GM23338 (cell line): ENCODE measurements around the gene MCC. TPM values are rescaled to one million over a fixed set of nuclear protein-coding genes. Genes with fewer than 3 reads are reported as not detected.

ENCODE experiments used
- ATAC-seq: fragments of 200-7000 bp; cut with Tn5 transposase; 3 replicates; pipeline ENCODE4 v1.9.1; 2020
- DNase-seq: peaks from one replicate; pipeline ENCODE4 v3.0.0-alpha.2; 2015; ENCODE audit warnings: low spot score
- H2AFZ ChIP-seq: fragments of 200-600 bp; sonication (generic); 2 replicates; pipeline ENCODE4 v1.8.0; 2016; ENCODE audit warnings: antibody characterized with exemption, mild to moderate bottlenecking, moderate library complexity
- H3F3A ChIP-seq: fragments of 200-600 bp; sonication (generic); replicated peaks from 2 replicates; pipeline ENCODE4 v1.8.0; 2017; ENCODE audit warnings: antibody characterized with exemption, mixed run types, low read depth
- H3K27ac ChIP-seq: fragments of 200-600 bp; sonication (generic); 2 replicates; pipeline ENCODE4 v1.6.1; 2016; ENCODE audit warnings: low read depth
- H3K27me3 ChIP-seq: fragments of 200-600 bp; sonication (generic); 2 replicates; pipeline ENCODE4 v1.8.0; 2016; ENCODE audit warnings: mild to moderate bottlenecking, mixed run types, moderate library complexity; ENCODE audit not compliant: insufficient read depth
- H3K36me3 ChIP-seq: fragments of 200-600 bp; sonication (generic); 2 replicates; pipeline ENCODE4 v1.8.0; 2016; ENCODE audit warnings: mild to moderate bottlenecking; ENCODE audit not compliant: insufficient read depth
- H3K4me1 ChIP-seq: fragments of 200-600 bp; sonication (generic); 2 replicates; pipeline ENCODE4 v1.8.0; 2016; ENCODE audit warnings: mild to moderate bottlenecking, moderate library complexity; ENCODE audit not compliant: insufficient read depth
- H3K4me2 ChIP-seq: fragments of 200-600 bp; sonication (generic); 2 replicates; pipeline ENCODE4 v1.7.1; 2017; ENCODE audit warnings: mixed run types
- H3K4me3 ChIP-seq: fragments of 200-600 bp; sonication (generic); 2 replicates; pipeline ENCODE4 v1.6.1; 2016; ENCODE audit warnings: mixed run types
- H3K79me2 ChIP-seq: fragments of 200-600 bp; sonication (generic); replicated peaks from 2 replicates; pipeline ENCODE4 v1.8.0; 2017; ENCODE audit warnings: mild to moderate bottlenecking; ENCODE audit not compliant: insufficient read depth
- H3K9me2 ChIP-seq: fragments of 200-600 bp; sonication (generic); 2 replicates; pipeline ENCODE4 v1.8.0; 2017; ENCODE audit not compliant: insufficient read depth
- H4K20me1 ChIP-seq: fragments of 200-600 bp; sonication (generic); replicated peaks from 2 replicates; pipeline ENCODE4 v1.8.0; 2017; ENCODE audit warnings: mild to moderate bottlenecking; ENCODE audit not compliant: insufficient read depth
- H3K27ac Mint-ChIP-seq: 2 replicates; pipeline ENCODE4 v1.8.0; 2020; ENCODE audit warnings: inconsistent platforms, mild to moderate bottlenecking, moderate library complexity, mixed read lengths
- H3K27me3 Mint-ChIP-seq: 3 replicates; pipeline ENCODE4 v1.8.0; 2022; ENCODE audit warnings: low read depth, mild to moderate bottlenecking, moderate library complexity, mixed read lengths, inconsistent platforms; ENCODE audit not compliant: insufficient read depth, poor library complexity
- H3K36me3 Mint-ChIP-seq: 3 replicates; pipeline ENCODE4 v1.8.0; 2021; ENCODE audit warnings: low read depth, mild to moderate bottlenecking, inconsistent platforms, moderate library complexity, mixed read lengths
- H3K4me1 Mint-ChIP-seq: 3 replicates; pipeline ENCODE4 v1.8.0; 2020; ENCODE audit warnings: mild to moderate bottlenecking, inconsistent platforms, mixed read lengths
- H3K4me3 Mint-ChIP-seq: 3 replicates; pipeline ENCODE4 v1.8.0; 2021; ENCODE audit warnings: moderate library complexity, mild to moderate bottlenecking, inconsistent platforms, mixed read lengths
- H3K9me3 Mint-ChIP-seq: 3 replicates; pipeline ENCODE4 v1.8.0; 2020; ENCODE audit warnings: moderate library complexity, mild to moderate bottlenecking, inconsistent platforms, mixed read lengths
- EZH2 ChIP-seq: fragments of 200-600 bp; sonication (generic); IDR thresholded peaks from one replicate; pipeline ENCODE4 v1.8.0; 2017; ENCODE audit warnings: antibody characterized with exemption, mild to moderate bottlenecking, low read depth; ENCODE audit not compliant: unreplicated experiment
- EZH2phosphoT487 ChIP-seq: fragments of 200-600 bp; sonication (generic); IDR thresholded peaks from one replicate; pipeline ENCODE4 v1.8.1; 2018; ENCODE audit warnings: antibody characterized with exemption; ENCODE audit not compliant: unreplicated experiment
- NANOG ChIP-seq: IDR thresholded peaks from 2 replicates; pipeline ENCODE4 v1.6.1; 2016; ENCODE audit warnings: antibody characterized with exemption, borderline replicate concordance
- POLR2AphosphoS5 ChIP-seq: IDR thresholded peaks from 2 replicates; pipeline ENCODE4 v1.6.1; 2016; ENCODE audit warnings: antibody characterized with exemption, low read depth
- STAT1 ChIP-seq: IDR thresholded peaks from one replicate; pipeline ENCODE4 v1.6.1; 2016; ENCODE audit warnings: antibody characterized with exemption; ENCODE audit not compliant: unreplicated experiment
- ZNF331 ChIP-seq: fragments of 250-450 bp; sonication (Bioruptor Pico); IDR thresholded peaks from 2 replicates; pipeline ENCODE4 v1.5.0; 2020; ENCODE audit warnings: low read depth, mild to moderate bottlenecking, moderate library complexity
- polyA plus RNA-seq: library from polyadenylated mRNA; unstranded; fragments of >200 nt; fragmentation: Nextera tagmentation; extraction: Ambion mirVana; gene quantifications from 2 replicates; pipeline ENCODE4 v1.2.1, GENCODE V29; 2016
- total RNA-seq: library from RNA; depleted of rRNA; stranded (reverse); fragments of >200 nt; shearing (Covaris generic); gene quantifications from 2 replicates; pipeline ENCODE4 v1.2.3, GENCODE V29; 2014
- TF ChIP-seq, protein P1 (sequence below), 2 experiments: fragments of 200-600 bp in 1 of 2; sonication (generic) in 1 of 2; conservative IDR thresholded peaks; 2 replicates each; pipeline versions ENCODE4 v1.5.1 to v1.6.1; 2016 to 2017; ENCODE audit warnings: antibody characterized with exemption in 2 of 2, low read depth in 2 of 2, mild to moderate bottlenecking in 2 of 2, moderate library complexity in 1 of 2
- TF ChIP-seq, protein P2 (sequence below): IDR thresholded peaks from 2 replicates; pipeline ENCODE4 v1.6.1; 2016; ENCODE audit warnings: antibody characterized with exemption
- TF ChIP-seq, protein P3 (sequence below): fragments of 250-450 bp; sonication (Bioruptor Pico); IDR thresholded peaks from 2 replicates; pipeline ENCODE4 v1.5.0; 2020; ENCODE audit warnings: mild to moderate bottlenecking, moderate library complexity

Gene MCC
- total and polyA plus RNA-seq, 2 experiments from 2014 or later, result 3.8 to 10.1 TPM

DNA sequence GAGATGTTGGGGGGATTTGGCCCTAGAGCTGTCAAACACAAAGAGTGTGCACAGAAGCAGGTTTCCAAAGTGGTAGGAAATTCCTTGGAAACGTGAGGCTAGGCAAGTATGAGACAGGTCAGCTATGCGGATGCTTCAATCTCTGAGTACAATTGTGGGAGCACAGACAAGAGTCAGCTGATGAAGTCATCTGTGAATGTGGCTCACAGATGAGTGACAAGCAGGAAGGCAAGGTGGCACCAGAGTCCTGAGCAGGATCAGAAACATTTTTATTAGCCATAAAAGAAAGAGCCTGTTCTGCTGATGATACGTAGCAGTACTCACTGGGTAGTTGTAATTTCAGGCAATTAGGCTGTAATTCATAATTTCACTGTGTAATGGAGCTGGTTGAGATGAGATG, 394.7 kb downstream of the MCC start:
- Histone ChIP-seq H3K36me3 (no peaks in the 10 kb centered on the region), H2AFZ (no peak overlapping the region), H3K27me3 (no peaks in the 10 kb centered on the region), H3K27ac (no peak overlapping the region), H3K4me1 (no peaks in the 10 kb centered on the region), H4K20me1 (no peaks in the 10 kb centered on the region), H3K4me2 (no peak overlapping the region), H3K79me2 (no peaks in the 10 kb centered on the region), H3F3A (no peaks in the 10 kb centered on the region), H3K4me3 (no peak overlapping the region), H3K9me2 (no peaks in the 10 kb centered on the region)
- Mint-ChIP-seq H3K36me3 (no peaks in the 10 kb centered on the region; the same call in 2 of the 3 replicates), H3K4me1 (no peaks in the 10 kb centered on the region), H3K27me3 (no peaks in the 10 kb centered on the region), H3K27ac (no peak overlapping the region), H3K9me3 (no peaks in the 10 kb centered on the region; the same call in 2 of the 3 replicates), H3K4me3 (no peak overlapping the region)
- TF ChIP-seq NANOG, result no peak
- no peak for TF ChIP-seq POLR2AphosphoS5
- no peak for TF ChIP-seq STAT1
- TF ChIP-seq EZH2phosphoT487, result no peak
- TF ChIP-seq ZNF331 (CRISPR knock-in tag), result no peak
- no peak for DNase-seq
- ATAC-seq, result no peak

DNA sequence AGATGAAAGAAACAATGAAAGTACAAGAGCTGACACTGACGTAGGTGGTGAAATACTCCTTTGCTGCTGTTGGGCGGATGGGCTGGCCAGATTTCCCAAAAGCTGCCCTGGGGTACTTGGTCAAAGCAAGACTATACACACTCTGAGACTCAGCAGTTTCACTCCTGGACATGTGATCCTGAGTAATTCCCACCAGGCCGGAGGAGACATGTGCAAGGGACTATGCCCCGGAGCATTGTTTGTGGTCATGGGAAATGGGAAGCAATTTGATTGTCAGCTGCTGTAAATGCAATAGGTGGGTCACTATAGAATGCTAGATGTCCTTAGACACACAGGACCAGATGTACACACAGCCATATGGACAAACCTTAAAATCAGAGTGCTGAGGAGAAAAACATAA, 395.6 kb downstream of the MCC start:
- Histone ChIP-seq H3K9me2 (no peaks in the 10 kb centered on the region), H3K27me3 (no peaks in the 10 kb centered on the region), H3K4me3 (no peak overlapping the region), H3K4me1 (no peaks in the 10 kb centered on the region), H3K27ac (no peak overlapping the region), H4K20me1 (no peaks in the 10 kb centered on the region), H3K36me3 (no peaks in the 10 kb centered on the region), H3K4me2 (no peak overlapping the region), H3K79me2 (no peaks in the 10 kb centered on the region), H2AFZ (no peak overlapping the region), H3F3A (no peaks in the 10 kb centered on the region)
- TF ChIP-seq POLR2AphosphoS5, result no peak
- TF ChIP-seq, protein P1, sequence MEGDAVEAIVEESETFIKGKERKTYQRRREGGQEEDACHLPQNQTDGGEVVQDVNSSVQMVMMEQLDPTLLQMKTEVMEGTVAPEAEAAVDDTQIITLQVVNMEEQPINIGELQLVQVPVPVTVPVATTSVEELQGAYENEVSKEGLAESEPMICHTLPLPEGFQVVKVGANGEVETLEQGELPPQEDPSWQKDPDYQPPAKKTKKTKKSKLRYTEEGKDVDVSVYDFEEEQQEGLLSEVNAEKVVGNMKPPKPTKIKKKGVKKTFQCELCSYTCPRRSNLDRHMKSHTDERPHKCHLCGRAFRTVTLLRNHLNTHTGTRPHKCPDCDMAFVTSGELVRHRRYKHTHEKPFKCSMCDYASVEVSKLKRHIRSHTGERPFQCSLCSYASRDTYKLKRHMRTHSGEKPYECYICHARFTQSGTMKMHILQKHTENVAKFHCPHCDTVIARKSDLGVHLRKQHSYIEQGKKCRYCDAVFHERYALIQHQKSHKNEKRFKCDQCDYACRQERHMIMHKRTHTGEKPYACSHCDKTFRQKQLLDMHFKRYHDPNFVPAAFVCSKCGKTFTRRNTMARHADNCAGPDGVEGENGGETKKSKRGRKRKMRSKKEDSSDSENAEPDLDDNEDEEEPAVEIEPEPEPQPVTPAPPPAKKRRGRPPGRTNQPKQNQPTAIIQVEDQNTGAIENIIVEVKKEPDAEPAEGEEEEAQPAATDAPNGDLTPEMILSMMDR (conservative IDR thresholded peaks at IDR 0.05; ENCODE audit: low read depth in 2 of 2), result no peak
- TF ChIP-seq, protein P2, sequence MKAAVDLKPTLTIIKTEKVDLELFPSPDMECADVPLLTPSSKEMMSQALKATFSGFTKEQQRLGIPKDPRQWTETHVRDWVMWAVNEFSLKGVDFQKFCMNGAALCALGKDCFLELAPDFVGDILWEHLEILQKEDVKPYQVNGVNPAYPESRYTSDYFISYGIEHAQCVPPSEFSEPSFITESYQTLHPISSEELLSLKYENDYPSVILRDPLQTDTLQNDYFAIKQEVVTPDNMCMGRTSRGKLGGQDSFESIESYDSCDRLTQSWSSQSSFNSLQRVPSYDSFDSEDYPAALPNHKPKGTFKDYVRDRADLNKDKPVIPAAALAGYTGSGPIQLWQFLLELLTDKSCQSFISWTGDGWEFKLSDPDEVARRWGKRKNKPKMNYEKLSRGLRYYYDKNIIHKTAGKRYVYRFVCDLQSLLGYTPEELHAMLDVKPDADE, result no peak
- TF ChIP-seq, protein P3, sequence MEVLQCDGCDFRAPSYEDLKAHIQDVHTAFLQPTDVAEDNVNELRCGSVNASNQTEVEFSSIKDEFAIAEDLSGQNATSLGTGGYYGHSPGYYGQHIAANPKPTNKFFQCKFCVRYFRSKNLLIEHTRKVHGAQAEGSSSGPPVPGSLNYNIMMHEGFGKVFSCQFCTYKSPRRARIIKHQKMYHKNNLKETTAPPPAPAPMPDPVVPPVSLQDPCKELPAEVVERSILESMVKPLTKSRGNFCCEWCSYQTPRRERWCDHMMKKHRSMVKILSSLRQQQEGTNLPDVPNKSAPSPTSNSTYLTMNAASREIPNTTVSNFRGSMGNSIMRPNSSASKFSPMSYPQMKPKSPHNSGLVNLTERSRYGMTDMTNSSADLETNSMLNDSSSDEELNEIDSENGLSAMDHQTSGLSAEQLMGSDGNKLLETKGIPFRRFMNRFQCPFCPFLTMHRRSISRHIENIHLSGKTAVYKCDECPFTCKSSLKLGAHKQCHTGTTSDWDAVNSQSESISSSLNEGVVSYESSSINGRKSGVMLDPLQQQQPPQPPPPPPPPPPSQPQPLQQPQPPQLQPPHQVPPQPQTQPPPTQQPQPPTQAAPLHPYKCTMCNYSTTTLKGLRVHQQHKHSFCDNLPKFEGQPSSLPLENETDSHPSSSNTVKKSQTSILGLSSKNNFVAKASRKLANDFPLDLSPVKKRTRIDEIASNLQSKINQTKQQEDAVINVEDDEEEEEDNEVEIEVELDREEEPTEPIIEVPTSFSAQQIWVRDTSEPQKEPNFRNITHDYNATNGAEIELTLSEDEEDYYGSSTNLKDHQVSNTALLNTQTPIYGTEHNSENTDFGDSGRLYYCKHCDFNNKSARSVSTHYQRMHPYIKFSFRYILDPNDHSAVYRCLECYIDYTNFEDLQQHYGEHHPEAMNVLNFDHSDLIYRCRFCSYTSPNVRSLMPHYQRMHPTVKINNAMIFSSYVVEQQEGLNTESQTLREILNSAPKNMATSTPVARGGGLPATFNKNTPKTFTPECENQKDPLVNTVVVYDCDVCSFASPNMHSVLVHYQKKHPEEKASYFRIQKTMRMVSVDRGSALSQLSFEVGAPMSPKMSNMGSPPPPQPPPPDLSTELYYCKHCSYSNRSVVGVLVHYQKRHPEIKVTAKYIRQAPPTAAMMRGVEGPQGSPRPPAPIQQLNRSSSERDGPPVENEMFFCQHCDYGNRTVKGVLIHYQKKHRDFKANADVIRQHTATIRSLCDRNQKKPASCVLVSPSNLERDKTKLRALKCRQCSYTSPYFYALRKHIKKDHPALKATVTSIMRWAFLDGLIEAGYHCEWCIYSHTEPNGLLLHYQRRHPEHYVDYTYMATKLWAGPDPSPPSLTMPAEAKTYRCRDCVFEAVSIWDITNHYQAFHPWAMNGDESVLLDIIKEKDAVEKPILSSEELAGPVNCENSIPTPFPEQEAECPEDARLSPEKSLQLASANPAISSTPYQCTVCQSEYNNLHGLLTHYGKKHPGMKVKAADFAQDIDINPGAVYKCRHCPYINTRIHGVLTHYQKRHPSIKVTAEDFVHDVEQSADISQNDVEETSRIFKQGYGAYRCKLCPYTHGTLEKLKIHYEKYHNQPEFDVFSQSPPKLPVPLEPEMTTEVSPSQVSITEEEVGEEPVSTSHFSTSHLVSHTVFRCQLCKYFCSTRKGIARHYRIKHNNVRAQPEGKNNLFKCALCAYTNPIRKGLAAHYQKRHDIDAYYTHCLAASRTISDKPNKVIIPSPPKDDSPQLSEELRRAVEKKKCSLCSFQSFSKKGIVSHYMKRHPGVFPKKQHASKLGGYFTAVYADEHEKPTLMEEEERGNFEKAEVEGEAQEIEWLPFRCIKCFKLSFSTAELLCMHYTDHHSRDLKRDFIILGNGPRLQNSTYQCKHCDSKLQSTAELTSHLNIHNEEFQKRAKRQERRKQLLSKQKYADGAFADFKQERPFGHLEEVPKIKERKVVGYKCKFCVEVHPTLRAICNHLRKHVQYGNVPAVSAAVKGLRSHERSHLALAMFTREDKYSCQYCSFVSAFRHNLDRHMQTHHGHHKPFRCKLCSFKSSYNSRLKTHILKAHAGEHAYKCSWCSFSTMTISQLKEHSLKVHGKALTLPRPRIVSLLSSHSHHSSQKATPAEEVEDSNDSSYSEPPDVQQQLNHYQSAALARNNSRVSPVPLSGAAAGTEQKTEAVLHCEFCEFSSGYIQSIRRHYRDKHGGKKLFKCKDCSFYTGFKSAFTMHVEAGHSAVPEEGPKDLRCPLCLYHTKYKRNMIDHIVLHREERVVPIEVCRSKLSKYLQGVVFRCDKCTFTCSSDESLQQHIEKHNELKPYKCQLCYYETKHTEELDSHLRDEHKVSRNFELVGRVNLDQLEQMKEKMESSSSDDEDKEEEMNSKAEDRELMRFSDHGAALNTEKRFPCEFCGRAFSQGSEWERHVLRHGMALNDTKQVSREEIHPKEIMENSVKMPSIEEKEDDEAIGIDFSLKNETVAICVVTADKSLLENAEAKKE, result no peak
- no peak for TF ChIP-seq STAT1
- no peak for TF ChIP-seq EZH2
- Mint-ChIP-seq H3K36me3 (no peaks in the 10 kb centered on the region; the same call in 2 of the 3 replicates), H3K27ac (no peak overlapping the region), H3K27me3 (no peaks in the 10 kb centered on the region), H3K4me3 (no peak overlapping the region), H3K4me1 (no peaks in the 10 kb centered on the region), H3K9me3 (no peaks in the 10 kb centered on the region; the same call in 2 of the 3 replicates)
- DNase-seq, result no peak
- ATAC-seq, result no peak
